ENCODE data around the gene PPARG.
"Not testable (repeated sequence)": the region's sequence is repeated elsewhere in the genome, so short reads cannot be mapped to it uniquely, and the experiment has no call there.

DNA sequence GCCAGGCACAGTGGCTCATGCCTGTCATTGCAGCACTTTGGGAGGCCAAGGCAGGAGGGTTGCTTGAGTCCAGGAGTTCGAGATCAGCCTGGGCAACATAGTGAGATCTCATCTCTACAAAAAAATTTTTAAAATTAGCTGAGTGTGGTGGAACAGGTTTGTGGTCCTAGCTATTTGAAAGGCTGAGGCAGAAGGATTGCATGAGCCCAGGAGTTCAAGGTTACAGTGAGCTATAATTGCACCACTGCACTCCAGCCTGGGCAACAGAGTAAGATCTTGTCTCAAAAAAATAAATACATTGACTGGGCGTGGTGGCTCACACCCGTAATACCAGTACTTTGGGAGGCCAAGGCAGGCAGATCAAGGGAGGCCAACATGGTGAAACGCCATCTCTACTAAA, 168.5 kb downstream of the PPARG start:
- not testable (repeated sequence) for TF ChIP-seq POLR2A (IDR thresholded peaks at IDR 0.05; ENCODE audit: extremely low read depth, insufficient read length); MAX (IDR thresholded peaks at IDR 0.05; ENCODE audit: low read depth, low read length)
- TF ChIP-seq, protein P1, sequence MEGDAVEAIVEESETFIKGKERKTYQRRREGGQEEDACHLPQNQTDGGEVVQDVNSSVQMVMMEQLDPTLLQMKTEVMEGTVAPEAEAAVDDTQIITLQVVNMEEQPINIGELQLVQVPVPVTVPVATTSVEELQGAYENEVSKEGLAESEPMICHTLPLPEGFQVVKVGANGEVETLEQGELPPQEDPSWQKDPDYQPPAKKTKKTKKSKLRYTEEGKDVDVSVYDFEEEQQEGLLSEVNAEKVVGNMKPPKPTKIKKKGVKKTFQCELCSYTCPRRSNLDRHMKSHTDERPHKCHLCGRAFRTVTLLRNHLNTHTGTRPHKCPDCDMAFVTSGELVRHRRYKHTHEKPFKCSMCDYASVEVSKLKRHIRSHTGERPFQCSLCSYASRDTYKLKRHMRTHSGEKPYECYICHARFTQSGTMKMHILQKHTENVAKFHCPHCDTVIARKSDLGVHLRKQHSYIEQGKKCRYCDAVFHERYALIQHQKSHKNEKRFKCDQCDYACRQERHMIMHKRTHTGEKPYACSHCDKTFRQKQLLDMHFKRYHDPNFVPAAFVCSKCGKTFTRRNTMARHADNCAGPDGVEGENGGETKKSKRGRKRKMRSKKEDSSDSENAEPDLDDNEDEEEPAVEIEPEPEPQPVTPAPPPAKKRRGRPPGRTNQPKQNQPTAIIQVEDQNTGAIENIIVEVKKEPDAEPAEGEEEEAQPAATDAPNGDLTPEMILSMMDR (IDR thresholded peaks at IDR 0.05; ENCODE audit: low read depth, low read length), result not testable (repeated sequence)
